ENCODE data around the gene BZW2. TPM values are rescaled to one million over a fixed set of nuclear protein-coding genes. Genes with fewer than 3 reads are reported as not detected.
"Not testable (repeated sequence)": the region's sequence is repeated elsewhere in the genome, so short reads cannot be mapped to it uniquely, and the experiment has no call there.

BZW2 gene
- polyA plus RNA-seq, 3 donors, result 19.0 to 45.2 (median 36.4) TPM

DNA sequence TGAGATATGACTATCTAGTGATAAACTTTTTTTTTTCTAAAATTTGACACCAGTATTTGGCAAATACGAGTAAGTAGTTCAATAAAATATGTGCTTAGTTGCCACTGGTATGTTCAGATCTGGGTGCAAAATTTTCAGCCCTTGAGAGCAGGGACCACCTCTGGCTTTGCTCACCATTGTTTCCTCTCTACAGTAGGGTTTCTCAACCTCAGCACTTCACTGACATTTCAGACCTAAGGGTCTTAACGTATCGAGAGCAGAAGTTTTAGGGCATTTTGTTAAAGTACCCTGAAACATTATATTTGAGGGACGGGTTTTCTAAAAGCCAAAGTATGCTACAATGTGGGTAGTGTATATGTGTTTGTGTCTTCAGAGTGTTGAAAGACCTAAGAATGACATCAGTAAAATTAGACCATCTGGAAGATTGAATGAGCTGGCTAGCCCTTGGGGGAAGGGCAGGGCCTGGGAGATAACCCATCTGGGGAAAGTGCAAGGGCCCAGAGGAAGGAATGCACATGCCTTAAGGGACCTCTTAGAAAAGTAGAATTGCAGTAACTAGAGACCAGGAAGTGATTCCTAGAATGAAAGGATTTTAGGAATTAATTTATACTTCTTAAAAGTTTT lies 11.8 kb downstream of the BZW2 start:
- H3K36me3 ChIP-seq (replicated peaks in 1 of 2; ENCODE audit: control insufficient read depth in 1 of 2, insufficient read depth in 2 of 2, low read length in 2 of 2), result no peaks in the 10 kb centered on the region
- no peak overlapping the region for H3K9ac ChIP-seq (ENCODE audit: insufficient read depth, low read length, poor library complexity, severe bottlenecking)
- intact Hi-C loops (cut with micrococcal nuclease), result no loop called here
- no peaks in the 10 kb centered on the region for H3K36me3 Mint-ChIP-seq
- H3K4me3 ChIP-seq (replicated peaks in 1 of 3; ENCODE audit: low read depth in 2 of 3, low read length in 3 of 3), result no peak overlapping the region
- H3K27me3 ChIP-seq (ENCODE audit: control insufficient read depth in 2 of 2, insufficient read depth in 2 of 2, low read length in 2 of 2), result no peaks in the 10 kb centered on the region
- TF ChIP-seq, protein P1, sequence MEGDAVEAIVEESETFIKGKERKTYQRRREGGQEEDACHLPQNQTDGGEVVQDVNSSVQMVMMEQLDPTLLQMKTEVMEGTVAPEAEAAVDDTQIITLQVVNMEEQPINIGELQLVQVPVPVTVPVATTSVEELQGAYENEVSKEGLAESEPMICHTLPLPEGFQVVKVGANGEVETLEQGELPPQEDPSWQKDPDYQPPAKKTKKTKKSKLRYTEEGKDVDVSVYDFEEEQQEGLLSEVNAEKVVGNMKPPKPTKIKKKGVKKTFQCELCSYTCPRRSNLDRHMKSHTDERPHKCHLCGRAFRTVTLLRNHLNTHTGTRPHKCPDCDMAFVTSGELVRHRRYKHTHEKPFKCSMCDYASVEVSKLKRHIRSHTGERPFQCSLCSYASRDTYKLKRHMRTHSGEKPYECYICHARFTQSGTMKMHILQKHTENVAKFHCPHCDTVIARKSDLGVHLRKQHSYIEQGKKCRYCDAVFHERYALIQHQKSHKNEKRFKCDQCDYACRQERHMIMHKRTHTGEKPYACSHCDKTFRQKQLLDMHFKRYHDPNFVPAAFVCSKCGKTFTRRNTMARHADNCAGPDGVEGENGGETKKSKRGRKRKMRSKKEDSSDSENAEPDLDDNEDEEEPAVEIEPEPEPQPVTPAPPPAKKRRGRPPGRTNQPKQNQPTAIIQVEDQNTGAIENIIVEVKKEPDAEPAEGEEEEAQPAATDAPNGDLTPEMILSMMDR (IDR thresholded peaks at IDR 0.05), result no peak
- H3K79me2 ChIP-seq (ENCODE audit: insufficient read depth, low read length), result peaks cover 76% of the 10 kb centered on the region
- no peak overlapping the region for H3K27ac ChIP-seq (ENCODE audit: low read depth in 1 of 2, low read length in 2 of 2)
- H3K9me3 ChIP-seq (replicated peaks in 1 of 2; ENCODE audit: control insufficient read depth in 1 of 2, insufficient read depth in 1 of 2, low read length in 2 of 2), result no peaks in the 10 kb centered on the region
- no peaks in the 10 kb centered on the region for H3K27me3 Mint-ChIP-seq (ENCODE audit: low read depth in 3 of 3)
- peaks cover 31% of the 10 kb centered on the region for H3K4me1 Mint-ChIP-seq
- peaks cover 18 to 25% of the 10 kb centered on the region in 2 donors for H3K4me1 ChIP-seq (ENCODE audit: control insufficient read depth in 1 of 2, insufficient read depth in 2 of 2, low read length in 2 of 2)
- H3K9me3 Mint-ChIP-seq, result no peaks in the 10 kb centered on the region
- DNase-seq, result peak in 1 of 3 donors; percentile 14
- 82% methylated on average over 1 of the region's 4 CpGs for WGBS (ENCODE audit: insufficient coverage)
- peak overlapping the region in 2 of 7 donors; percentile 55 to 78 for H3K27ac Mint-ChIP-seq
- H3K4me3 Mint-ChIP-seq, result no peak overlapping the region
- peaks cover 22% of the 10 kb centered on the region for H4K20me1 ChIP-seq (ENCODE audit: insufficient read depth, low read length)
- no peak overlapping the region for H2AFZ ChIP-seq (ENCODE audit: insufficient read depth, low read depth, low read length, poor library complexity, severe bottlenecking)
- no peak overlapping the region for H3K4me2 ChIP-seq (replicated peaks; ENCODE audit: extremely low read depth, low read length, poor library complexity, severe bottlenecking)

- H3K27ac ChIP-seq (ENCODE audit: low read depth in 1 of 2, low read length in 2 of 2); DNase-seq; H3K9me3 ChIP-seq (replicated peaks in 1 of 2; ENCODE audit: control insufficient read depth in 1 of 2, insufficient read depth in 1 of 2, low read length in 2 of 2); H3K4me2 ChIP-seq (replicated peaks; ENCODE audit: extremely low read depth, low read length, poor library complexity, severe bottlenecking); H3K9ac ChIP-seq (ENCODE audit: insufficient read depth, low read length, poor library complexity, severe bottlenecking); H3K9me3 Mint-ChIP-seq; H2AFZ ChIP-seq (ENCODE audit: insufficient read depth, low read depth, low read length, poor library complexity, severe bottlenecking); H3K36me3 ChIP-seq (replicated peaks in 1 of 2; ENCODE audit: control insufficient read depth in 1 of 2, insufficient read depth in 2 of 2, low read length in 2 of 2); H3K27me3 ChIP-seq (ENCODE audit: control insufficient read depth in 2 of 2, insufficient read depth in 2 of 2, low read length in 2 of 2); H3K36me3 Mint-ChIP-seq; H3K27ac Mint-ChIP-seq; intact Hi-C loops (cut with micrococcal nuclease); H3K27me3 Mint-ChIP-seq (ENCODE audit: low read depth in 3 of 3); H4K20me1 ChIP-seq (ENCODE audit: insufficient read depth, low read length); H3K4me3 Mint-ChIP-seq; H3K4me3 ChIP-seq (replicated peaks in 1 of 3; ENCODE audit: low read depth in 2 of 3, low read length in 3 of 3): not testable (repeated sequence)
- no CpG with 5 or more reads among the region's 8 CpGs for WGBS (ENCODE audit: insufficient coverage)
- peaks cover 23% of the 10 kb centered on the region for H3K4me1 Mint-ChIP-seq
- H3K4me1 ChIP-seq (ENCODE audit: control insufficient read depth in 1 of 2, insufficient read depth in 2 of 2, low read length in 2 of 2), result peaks cover 12 to 13% of the 10 kb centered on the region in 2 donors
- H3K79me2 ChIP-seq (ENCODE audit: insufficient read depth, low read length), result peaks cover 68% of the 10 kb centered on the region
Observed at GRCh38 chr7:16659854-16660497, 14.0 kb downstream of the BZW2 start.
